Transverse colon (tissue), 3 donors: ENCODE results near the gene IL3RA.

Experiments
- POLR2A ChIP-seq: fragments of 450-650 bp; IDR thresholded peaks from one replicate; pipeline ENCODE4 v1.6.1; 2016; ENCODE audit warnings: antibody characterized with exemption, mild to moderate bottlenecking, moderate library complexity
- TF ChIP-seq, protein P1 (sequence below), 5 experiments: fragments of 200-600 bp in 3 of 5; fragments of 450-650 bp in 2 of 5; sonication (generic) in 3 of 5; IDR thresholded peaks; 1 replicate in 2 of 5; 2 replicates in 3 of 5; pipeline ENCODE4 v1.5.1; 2016 to 2017; ENCODE audit warnings: antibody characterized with exemption in 5 of 5, inconsistent platforms in 3 of 5, mild to moderate bottlenecking in 2 of 5, moderate library complexity in 1 of 5

- no peak for TF ChIP-seq POLR2A
- TF ChIP-seq, protein P1, sequence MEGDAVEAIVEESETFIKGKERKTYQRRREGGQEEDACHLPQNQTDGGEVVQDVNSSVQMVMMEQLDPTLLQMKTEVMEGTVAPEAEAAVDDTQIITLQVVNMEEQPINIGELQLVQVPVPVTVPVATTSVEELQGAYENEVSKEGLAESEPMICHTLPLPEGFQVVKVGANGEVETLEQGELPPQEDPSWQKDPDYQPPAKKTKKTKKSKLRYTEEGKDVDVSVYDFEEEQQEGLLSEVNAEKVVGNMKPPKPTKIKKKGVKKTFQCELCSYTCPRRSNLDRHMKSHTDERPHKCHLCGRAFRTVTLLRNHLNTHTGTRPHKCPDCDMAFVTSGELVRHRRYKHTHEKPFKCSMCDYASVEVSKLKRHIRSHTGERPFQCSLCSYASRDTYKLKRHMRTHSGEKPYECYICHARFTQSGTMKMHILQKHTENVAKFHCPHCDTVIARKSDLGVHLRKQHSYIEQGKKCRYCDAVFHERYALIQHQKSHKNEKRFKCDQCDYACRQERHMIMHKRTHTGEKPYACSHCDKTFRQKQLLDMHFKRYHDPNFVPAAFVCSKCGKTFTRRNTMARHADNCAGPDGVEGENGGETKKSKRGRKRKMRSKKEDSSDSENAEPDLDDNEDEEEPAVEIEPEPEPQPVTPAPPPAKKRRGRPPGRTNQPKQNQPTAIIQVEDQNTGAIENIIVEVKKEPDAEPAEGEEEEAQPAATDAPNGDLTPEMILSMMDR (IDR thresholded peaks at IDR 0.05): no peak
Observed at GRCh38 chrX:1420371-1420770, 83.8 kb downstream of the IL3RA start.
